Dedifferentiated amniotic fluid mesenchymal stem cell (primary cell): Measurements from ENCODE around the gene ATP6V0A1.
"Not testable (repeated sequence)": the region's sequence is repeated elsewhere in the genome, so short reads cannot be mapped to it uniquely, and the experiment has no call there.

Experiments
- DNase-seq: peaks from one replicate; pipeline ENCODE4 v3.0.0-alpha.2; 2016; ENCODE audit errors: extremely low spot score

The ATP6V0A1 gene

GRCh38 chr17:42541041-42541833 lies 82.6 kb downstream of the ATP6V0A1 start:
- no peak for DNase-seq

DNA sequence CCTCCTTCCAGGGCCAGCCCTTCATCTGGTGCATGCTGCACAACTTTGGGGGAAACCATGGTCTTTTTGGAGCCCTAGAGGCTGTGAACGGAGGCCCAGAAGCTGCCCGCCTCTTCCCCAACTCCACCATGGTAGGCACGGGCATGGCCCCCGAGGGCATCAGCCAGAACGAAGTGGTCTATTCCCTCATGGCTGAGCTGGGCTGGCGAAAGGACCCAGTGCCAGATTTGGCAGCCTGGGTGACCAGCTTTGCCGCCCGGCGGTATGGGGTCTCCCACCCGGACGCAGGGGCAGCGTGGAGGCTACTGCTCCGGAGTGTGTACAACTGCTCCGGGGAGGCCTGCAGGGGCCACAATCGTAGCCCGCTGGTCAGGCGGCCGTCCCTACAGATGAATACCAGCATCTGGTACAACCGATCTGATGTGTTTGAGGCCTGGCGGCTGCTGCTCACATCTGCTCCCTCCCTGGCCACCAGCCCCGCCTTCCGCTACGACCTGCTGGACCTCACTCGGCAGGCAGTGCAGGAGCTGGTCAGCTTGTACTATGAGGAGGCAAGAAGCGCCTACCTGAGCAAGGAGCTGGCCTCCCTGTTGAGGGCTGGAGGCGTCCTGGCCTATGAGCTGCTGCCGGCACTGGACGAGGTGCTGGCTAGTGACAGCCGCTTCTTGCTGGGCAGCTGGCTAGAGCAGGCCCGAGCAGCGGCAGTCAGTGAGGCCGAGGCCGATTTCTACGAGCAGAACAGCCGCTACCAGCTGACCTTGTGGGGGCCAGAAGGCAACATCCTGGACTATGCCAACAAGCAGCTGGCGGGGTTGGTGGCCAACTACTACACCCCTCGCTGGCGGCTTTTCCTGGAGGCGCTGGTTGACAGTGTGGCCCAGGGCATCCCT lies 84.8 kb downstream of the ATP6V0A1 start:
- no peak for DNase-seq

DNA sequence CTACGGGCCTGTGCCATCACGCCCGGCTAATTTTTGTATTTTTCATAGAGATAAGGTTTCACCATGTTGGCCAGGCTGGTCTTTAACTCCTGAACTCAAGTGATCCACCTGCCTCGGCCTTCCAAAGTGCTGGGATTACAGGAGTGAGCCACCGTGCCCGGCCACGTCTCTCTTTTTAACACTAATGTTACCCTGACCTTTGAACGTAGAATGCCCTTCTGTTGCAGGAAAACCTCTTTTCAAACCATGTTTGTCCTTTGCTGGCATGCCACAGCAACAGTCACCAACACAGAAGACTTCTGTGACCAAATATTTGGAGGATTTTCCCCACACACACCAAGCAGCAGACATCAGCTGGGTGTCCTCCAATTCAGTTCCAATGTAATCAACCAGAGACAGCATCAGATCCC lies 86.2 kb downstream of the ATP6V0A1 start:
- DNase-seq: no peak

DNA sequence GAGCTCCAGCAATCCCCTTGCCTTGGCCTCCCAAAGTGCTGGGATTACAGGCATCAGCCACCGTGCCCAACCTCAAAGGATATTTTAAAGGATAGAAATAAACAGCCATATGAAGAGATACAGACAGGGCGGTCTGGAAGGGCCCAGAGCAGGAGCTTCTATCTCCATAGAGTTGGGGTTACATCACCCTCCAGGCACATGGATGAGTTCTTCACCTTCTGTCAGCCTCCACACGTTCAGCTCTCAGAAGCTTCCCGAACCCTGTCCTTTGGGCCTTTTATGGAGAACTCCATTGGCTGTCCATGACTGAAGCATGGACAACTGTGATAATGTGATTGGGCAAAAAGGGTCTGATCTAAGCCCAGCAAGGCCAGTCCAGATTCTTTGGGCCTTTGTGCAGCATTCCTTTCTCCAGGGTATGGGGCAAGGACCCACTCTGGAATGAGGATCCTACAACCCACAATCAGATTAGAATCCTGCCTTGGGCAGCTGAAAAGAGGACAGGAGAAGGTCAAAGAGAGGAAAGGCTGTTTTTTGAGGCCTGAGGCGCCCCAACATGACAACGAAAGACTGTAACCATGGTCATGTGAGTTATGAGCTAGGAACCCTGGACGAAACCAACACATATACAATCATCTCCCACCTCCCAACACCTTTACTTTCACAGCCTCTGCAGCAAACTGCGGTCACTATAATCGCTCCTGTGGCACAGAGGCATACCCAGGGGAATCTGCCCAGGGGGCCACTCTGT lies 87.3 kb downstream of the ATP6V0A1 start:
- DNase-seq: not testable (repeated sequence)

GRCh38 chr17:42547001-42547461 lies 88.4 kb downstream of the ATP6V0A1 start:
- DNase-seq: no peak

- no peak for DNase-seq
Measured at GRCh38 chr17:42547698-42548069, 89.0 kb downstream of the ATP6V0A1 start.

DNA sequence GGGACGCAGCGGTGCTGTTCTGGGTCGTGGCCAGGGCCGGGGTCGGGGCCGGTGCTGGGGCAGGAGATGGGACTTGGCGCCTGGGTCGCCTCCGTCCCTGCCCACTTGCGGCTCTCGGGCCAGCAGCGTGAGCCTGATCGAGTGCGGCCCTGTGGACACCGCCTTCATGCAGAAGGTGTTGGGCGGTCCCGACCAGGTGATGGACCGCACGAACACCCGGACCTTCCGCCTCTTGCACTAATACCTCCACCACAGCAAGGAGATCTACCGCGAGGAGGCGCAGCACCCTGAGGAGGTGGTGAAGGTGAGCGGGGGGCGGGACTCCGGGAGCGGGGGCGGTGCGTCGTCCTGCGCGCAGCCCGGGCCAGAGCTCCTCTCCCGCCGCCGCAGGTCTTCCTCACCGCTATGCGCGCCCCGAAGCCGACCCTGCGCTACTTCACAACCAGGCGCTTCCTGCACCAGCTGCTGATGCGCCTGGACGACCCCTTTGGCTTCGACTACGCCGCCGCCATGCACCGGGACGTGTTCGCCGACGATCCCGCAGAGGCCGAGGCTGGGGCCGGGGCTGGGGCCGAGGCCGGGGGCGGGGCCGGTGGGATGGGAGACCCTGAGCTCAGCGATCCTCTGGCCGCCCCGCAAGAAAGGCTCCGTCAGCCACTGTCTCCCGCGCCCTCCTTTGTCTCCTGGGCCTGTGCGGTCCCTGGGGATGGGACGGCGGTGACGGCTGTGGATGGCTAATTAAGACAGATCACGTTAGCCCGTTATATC lies 89.6 kb downstream of the ATP6V0A1 start:
- DNase-seq: no peak

DNA sequence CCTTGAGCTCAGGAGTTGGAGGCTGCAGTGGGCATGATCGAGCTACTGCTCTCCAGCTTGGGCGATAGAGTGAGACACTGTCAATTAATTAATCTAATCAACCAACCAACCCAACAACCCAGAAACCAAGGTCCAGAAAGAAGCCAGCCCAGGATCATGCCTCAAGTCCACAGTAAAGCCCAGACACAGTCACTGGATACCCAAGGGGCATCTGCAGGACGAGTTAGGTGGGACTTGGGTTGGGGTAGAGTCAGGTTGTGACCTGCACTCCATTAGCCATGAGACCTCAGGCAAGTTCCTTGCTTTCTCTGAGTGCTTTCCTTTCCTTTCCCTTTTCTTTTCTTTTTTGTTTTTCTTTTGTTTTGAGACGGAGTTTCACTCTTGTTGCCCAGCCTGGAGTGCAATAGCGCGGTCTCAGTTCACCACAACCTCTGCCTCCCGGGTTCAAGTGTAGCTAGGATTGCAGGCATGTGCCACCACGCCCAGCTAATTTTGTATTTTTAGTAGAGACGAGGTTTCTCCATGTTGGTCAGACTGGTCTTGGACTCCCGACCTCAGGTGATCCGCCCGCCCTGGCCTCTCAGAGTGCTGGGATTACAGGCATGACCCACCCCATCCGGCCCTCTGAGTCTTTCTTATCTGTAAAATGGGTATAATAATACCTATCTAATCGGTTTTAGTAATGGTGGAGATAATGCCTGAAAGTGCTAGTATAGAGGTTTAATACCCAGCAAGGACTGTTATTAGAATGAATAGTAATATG lies 90.5 kb downstream of the ATP6V0A1 start:
- no peak for DNase-seq

DNA sequence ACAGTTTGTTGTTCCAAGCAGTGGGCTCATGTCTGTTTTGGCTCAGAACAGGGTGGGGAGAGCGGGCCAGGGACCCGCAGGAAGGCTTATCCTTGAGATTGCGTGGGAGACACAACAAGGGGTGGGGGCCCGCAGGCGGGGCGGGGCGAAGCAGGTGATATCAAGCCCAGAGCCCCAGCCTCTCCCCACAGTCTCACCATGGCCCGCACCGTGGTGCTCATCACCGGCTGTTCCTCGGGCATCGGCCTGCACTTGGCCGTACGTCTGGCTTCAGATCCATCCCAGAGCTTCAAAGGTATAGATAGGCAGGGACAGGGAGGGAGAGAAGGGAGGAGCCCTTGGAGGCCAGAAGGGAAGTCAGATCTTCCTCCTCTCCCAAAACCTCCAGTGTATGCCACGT lies 94.1 kb downstream of the ATP6V0A1 start, which contains the start of gene HSD17B1:
Gene HSD17B1 (plus strand): TSS at position 188 of the 400 bp plus-strand sequence. CDS start 11 bp downstream, at position 199.
- DNase-seq: not testable (repeated sequence)

DNA sequence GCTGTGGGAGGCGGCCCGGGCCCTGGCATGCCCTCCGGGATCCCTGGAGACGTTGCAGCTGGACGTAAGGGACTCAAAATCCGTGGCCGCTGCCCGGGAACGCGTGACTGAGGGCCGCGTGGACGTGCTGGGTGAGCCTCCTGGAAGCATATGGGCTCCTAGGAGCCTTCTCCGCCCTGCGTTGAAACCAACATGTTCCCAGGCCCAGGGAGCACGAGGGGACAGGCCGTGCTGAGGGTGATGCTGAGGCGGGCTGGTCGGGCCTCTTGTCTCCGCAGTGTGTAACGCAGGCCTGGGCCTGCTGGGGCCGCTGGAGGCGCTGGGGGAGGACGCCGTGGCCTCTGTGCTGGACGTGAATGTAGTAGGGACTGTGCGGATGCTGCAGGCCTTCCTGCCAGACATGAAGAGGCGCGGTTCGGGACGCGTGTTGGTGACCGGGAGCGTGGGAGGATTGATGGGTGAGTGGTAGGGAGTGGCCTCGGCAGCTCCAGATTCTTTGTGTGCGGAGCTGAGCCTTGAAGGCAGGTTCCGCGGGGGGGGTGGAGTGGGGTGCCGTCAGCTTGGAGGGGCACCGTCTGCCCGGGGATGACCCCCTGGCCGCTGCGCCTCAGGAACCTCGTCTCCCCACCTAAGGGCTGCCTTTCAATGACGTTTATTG lies 94.6 kb downstream of the ATP6V0A1 start:
- DNase-seq: no peak

DNA sequence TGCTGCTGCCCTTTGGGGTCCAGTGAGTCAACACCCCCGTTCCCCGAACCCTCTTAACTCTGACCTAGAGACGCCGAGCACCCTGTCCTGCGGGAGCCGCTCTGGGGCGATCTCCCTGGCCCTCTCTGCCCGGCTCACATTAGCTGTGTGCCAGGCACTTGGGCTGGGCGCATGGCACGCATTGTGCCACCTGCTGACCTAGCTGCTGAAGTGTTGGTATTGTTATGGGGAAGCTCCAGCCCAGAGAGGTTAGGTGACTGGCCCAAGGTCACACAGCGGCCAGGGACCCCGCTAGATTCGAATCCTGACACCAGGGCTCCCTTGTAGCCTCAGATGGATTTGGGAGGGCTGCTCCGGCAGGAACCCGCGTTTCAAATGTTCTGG lies 95.2 kb downstream of the ATP6V0A1 start:
- DNase-seq: no peak

- peak; percentile 46 for DNase-seq
Measured at GRCh38 chr17:42554250-42555121, 95.8 kb downstream of the ATP6V0A1 start.

DNA sequence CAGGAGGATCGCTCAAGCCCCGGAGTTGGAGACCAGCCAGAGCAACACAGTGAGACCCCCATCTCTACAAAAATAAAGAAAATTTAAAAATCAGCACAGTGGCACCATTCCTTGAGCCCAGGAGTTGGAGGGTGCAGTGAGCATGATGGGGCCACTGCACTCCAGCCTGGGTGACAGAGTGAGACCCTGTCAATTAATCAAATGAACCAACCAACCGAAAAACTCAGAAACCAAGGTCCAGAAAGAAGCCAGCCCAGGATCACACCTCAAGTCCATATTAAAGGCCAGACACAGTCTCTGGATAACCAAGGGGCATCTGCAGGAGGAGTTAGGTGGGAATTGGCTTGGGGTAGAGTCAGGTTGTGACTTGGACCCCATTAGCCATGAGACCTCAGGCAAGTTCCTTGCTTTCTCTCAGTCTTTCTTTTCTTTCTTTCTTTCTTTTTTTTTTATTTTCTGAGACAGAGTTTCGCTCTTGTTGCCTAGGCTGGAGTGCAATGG lies 96.5 kb downstream of the ATP6V0A1 start:
- DNase-seq: no peak

DNA sequence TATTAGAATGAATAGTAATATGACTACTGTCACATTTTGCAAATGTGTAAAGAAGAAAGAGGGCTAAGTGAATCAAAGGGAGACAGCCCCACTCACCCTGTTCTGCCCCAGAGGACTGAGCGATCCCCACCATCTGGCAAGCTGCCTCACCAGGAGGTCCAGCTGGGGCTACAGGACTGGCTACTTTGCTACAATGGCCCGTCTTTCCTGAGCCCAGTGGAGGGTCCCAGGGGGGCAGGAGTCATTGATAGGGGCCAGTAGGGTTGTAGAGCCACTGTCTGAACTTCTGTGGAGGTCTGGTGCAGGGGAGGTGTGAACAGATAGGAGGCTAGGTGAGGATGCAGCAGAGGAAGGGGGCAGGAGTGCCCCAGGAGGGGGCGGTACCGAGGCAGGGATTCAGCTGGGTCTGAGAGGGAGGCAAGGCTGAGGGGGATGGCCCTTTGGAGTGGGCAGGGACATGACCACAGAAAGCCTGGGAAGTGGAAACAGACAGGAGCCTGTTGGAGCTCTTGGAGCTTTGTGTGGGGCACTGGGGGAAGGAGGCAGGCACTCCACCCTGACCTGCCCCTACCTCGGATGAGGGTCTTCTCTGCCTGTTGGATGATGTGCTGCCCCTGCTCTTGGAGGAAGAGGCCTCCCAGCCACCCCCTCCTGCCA lies 97.4 kb downstream of the ATP6V0A1 start:
- DNase-seq: not testable (repeated sequence)

DNA sequence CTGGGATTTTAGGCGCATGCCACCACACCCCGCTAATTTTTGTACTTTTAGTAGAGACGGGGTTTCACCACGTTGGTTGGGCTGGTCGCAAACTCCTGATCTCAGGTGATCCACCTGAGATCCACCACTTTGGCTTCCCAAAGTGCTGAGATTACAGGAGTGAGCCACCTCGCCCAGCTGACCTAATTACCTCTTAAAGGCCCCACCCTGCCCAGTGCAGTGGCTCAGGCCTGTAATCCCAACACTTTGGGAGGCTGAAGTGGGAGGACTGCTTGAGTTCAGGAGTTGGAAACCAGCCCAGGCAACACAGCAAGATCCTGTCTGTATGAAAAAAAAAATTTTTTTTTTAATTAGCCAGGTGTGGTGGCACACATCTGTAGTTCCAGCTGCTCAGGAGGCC lies 100.4 kb downstream of the ATP6V0A1 start:
- DNase-seq: no peak

GRCh38 chr17:42560246-42560645 lies 101.6 kb downstream of the ATP6V0A1 start:
- DNase-seq: no peak

- peak; percentile 99 for DNase-seq
Measured at GRCh38 chr17:42561897-42562387, 103.3 kb downstream of the ATP6V0A1 start, which contains the start of gene COASY. Gene COASY (plus strand): TSS chr17:42562148. CDS start chr17:42562623, 475 bp downstream.
